ENCODE results near the gene ATP5PD.

The ATP5PD gene

GRCh38 chr17:74992223-74992622 is 54.5 kb downstream of the ATP5PD start:
- DNase-seq (ENCODE audit: low spot score) = no peak
- in situ Hi-C loops (cut with MboI; ENCODE audit: low pct_unique_long_range_greater_than_20kb, low sequenced_read_pairs, unreplicated experiment) = no loop called here
- TF ChIP-seq, protein P1, sequence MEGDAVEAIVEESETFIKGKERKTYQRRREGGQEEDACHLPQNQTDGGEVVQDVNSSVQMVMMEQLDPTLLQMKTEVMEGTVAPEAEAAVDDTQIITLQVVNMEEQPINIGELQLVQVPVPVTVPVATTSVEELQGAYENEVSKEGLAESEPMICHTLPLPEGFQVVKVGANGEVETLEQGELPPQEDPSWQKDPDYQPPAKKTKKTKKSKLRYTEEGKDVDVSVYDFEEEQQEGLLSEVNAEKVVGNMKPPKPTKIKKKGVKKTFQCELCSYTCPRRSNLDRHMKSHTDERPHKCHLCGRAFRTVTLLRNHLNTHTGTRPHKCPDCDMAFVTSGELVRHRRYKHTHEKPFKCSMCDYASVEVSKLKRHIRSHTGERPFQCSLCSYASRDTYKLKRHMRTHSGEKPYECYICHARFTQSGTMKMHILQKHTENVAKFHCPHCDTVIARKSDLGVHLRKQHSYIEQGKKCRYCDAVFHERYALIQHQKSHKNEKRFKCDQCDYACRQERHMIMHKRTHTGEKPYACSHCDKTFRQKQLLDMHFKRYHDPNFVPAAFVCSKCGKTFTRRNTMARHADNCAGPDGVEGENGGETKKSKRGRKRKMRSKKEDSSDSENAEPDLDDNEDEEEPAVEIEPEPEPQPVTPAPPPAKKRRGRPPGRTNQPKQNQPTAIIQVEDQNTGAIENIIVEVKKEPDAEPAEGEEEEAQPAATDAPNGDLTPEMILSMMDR (IDR thresholded peaks at IDR 0.05; ENCODE audit: extremely low read depth, insufficient read depth, missing control alignments) = no peak

DNA sequence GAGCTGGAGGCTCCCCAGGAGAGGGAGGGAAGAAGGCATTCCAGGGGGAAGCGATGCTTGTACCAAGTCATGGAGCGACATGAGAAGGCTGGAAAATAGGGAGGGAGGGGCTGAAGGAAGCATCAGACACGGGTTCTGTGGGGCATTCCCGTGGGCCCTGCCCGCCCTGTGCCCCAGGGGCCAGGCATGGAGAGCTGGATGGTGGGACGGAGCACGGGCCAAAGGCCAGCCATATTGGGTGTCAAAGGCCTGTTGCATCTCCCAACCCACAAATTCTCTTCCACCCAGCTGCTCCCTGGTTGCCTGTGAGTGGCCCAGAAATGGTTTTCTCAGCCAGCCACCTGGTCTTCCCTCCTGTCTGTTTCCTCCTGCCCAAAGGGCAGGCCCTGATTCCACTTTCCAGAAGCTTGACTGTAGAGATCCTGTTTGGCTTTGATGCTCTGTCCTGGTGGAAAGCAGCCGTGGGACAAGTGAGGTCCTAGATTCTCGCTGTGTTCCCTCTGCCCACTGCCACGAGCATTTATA is 56.1 kb downstream of the ATP5PD start:
- DNase-seq (ENCODE audit: low spot score) = no peak
- in situ Hi-C loops (cut with MboI; ENCODE audit: low pct_unique_long_range_greater_than_20kb, low sequenced_read_pairs, unreplicated experiment) = no loop called here
- TF ChIP-seq, protein P1 (IDR thresholded peaks at IDR 0.05; ENCODE audit: extremely low read depth, insufficient read depth, missing control alignments) = no peak

Data from GM13977 (cell line).